ENCODE measurements around the gene RAG2. TPM values are rescaled to one million over a fixed set of nuclear protein-coding genes. Genes with fewer than 3 reads are reported as not detected.

The RAG2 gene
- 10 to 100 TPM in 1 of 4 donors, 1 to 10 TPM in 1, under 1 TPM in 2; 0.20 to 25.7 (median 2.6) TPM for total RNA-seq

GRCh38 chr11:36598051-36598450 lies at the start of gene RAG2:
TSS of gene RAG2 (minus strand) at chr11:36598236. CDS start at chr11:36594168, 4,068 bp downstream.
- TF ChIP-seq POLR2A (IDR thresholded peaks at IDR 0.05) (no peak), CTCF (IDR thresholded peaks at IDR 0.05) (no peak)
- Histone ChIP-seq H3K9me3 (no peaks in the 10 kb centered on the region), H3K4me1 (peaks cover 7 to 34% of the 10 kb centered on the region in 2 donors), H3K27ac (peak within 1 kb of the TSS in 2 of 3 donors; percentile 69 to 80), H3K4me3 (replicated peaks in 1 of 3) (no peak within 1 kb of the TSS), H3K36me3 (no peaks in the 10 kb centered on the region), H3K27me3 (no peaks in the 10 kb centered on the region)
- DNase-seq = no peak
- intact Hi-C loops (cut with DNase I) = no loop called here
- WGBS, 2 donors = 91 to 92% methylated on average over 2 of the region's 2 CpGs

- no peak for DNase-seq
- no peaks in the 10 kb centered on the region for H3K36me3 ChIP-seq
- peaks cover 43 to 50% of the 10 kb centered on the region in 2 donors for H3K4me1 ChIP-seq
- TF ChIP-seq CTCF (IDR thresholded peaks at IDR 0.05) = no peak
- H3K27ac ChIP-seq = peak overlapping the region; percentile 27 to 93 (median 58)
- WGBS, 2 donors = 81 to 83% methylated on average over 2 of the region's 2 CpGs
- H3K9me3 ChIP-seq = no peaks in the 10 kb centered on the region
- H3K4me3 ChIP-seq (replicated peaks in 1 of 3) = no peak overlapping the region
- H3K27me3 ChIP-seq = no peaks in the 10 kb centered on the region
- intact Hi-C loops (cut with DNase I) = no loop called here
Measured at GRCh38 chr11:36638556-36638955, 40.5 kb upstream of the RAG2 start.

GRCh38 chr11:36635066-36635862 lies 37.2 kb upstream of the RAG2 start:
- no peaks in the 10 kb centered on the region for H3K27me3 ChIP-seq
- peak; percentile 21 to 29 for DNase-seq
- no peak overlapping the region for H3K4me3 ChIP-seq (replicated peaks in 1 of 3)
- peaks cover 52 to 59% of the 10 kb centered on the region in 2 donors for H3K4me1 ChIP-seq
- intact Hi-C loops (cut with DNase I) = no loop called here
- WGBS, 2 donors = 43 to 50% methylated on average over 4 of the region's 4 CpGs
- TF ChIP-seq CTCF (IDR thresholded peaks at IDR 0.05) (no peak), POLR2A (IDR thresholded peaks at IDR 0.05) (peak in 1 of 2 donors; percentile 48)
- no peaks in the 10 kb centered on the region for H3K36me3 ChIP-seq
- no peaks in the 10 kb centered on the region for H3K9me3 ChIP-seq
- peak overlapping the region; percentile 60 to 93 (median 87) for H3K27ac ChIP-seq

- Histone ChIP-seq H3K4me1 (peaks cover 58 to 66% of the 10 kb centered on the region in 2 donors), H3K27me3 (no peaks in the 10 kb centered on the region), H3K9me3 (no peaks in the 10 kb centered on the region), H3K36me3 (no peaks in the 10 kb centered on the region), H3K27ac (peak overlapping the region in 2 of 3 donors; percentile 34 to 75), H3K4me3 (replicated peaks in 1 of 3) (no peak overlapping the region)
- intact Hi-C loops (cut with DNase I) = no loop called here
- no peak for DNase-seq
- no peak for TF ChIP-seq POLR2A (IDR thresholded peaks at IDR 0.05)
- TF ChIP-seq CTCF (IDR thresholded peaks at IDR 0.05) = no peak
- WGBS, 2 donors = 86 to 90% methylated on average over 2 of the region's 2 CpGs
Measured at GRCh38 chr11:36631774-36632173, 33.7 kb upstream of the RAG2 start.

GRCh38 chr11:36628765-36629244 lies 30.8 kb upstream of the RAG2 start:
- intact Hi-C loops (cut with DNase I) = loop anchor here (10.0 kb wide), 1 partner anchor 64 kb away; the partner anchor contains the start of gene RAG1
- Histone ChIP-seq H3K4me1 (peaks cover 34 to 39% of the 10 kb centered on the region in 2 donors), H3K36me3 (no peaks in the 10 kb centered on the region), H3K27ac (peak overlapping the region; percentile 66 to 85 (median 75)), H3K4me3 (replicated peaks in 1 of 3) (no peak overlapping the region), H3K27me3 (no peaks in the 10 kb centered on the region), H3K9me3 (no peaks in the 10 kb centered on the region)
- TF ChIP-seq POLR2A (IDR thresholded peaks at IDR 0.05) = peak in 1 of 2 donors; percentile 49
- no peak for TF ChIP-seq CTCF (IDR thresholded peaks at IDR 0.05)
- DNase-seq = peak in 1 of 2 donors; percentile 9
- 25 to 39% methylated on average over 4 of the region's 4 CpGs for WGBS, 2 donors

Data from thyroid gland (tissue), 4 donors.